Mesendoderm (in vitro differentiated cells): ENCODE measurements around the gene CA5B.

ENCODE experiments used
- DNase-seq: peaks from one replicate; pipeline ENCODE4 v3.0.0; 2013
- H2AK5ac ChIP-seq: 2 replicates; pipeline ENCODE4 v1.6.1; 2013; ENCODE audit warnings: low read length, inconsistent platforms
- H2BK120ac ChIP-seq: 2 replicates; pipeline ENCODE4 v1.6.1; 2013; ENCODE audit warnings: low read depth, mild to moderate bottlenecking, low read length, moderate library complexity, mixed read lengths
- H2BK15ac ChIP-seq: replicated peaks from 2 replicates; pipeline ENCODE4 v1.6.1; 2013; ENCODE audit warnings: low read depth, mild to moderate bottlenecking, moderate library complexity
- H2BK5ac ChIP-seq: 2 replicates; pipeline ENCODE4 v1.6.1; 2013; ENCODE audit warnings: low read length, inconsistent platforms
- H3K18ac ChIP-seq: 2 replicates; pipeline ENCODE4 v1.6.1; 2013; ENCODE audit warnings: mild to moderate bottlenecking, low read length, mixed read lengths
- H3K23ac ChIP-seq: one replicate; pipeline ENCODE4 v1.6.1; 2013; ENCODE audit warnings: low read length
- H3K27ac ChIP-seq: 2 replicates; pipeline ENCODE4 v1.5.1; 2013; ENCODE audit warnings: low read depth, mild to moderate bottlenecking, inconsistent platforms, low read length, moderate library complexity
- H3K27me3 ChIP-seq: 2 replicates; pipeline ENCODE4 v1.6.1; 2013; ENCODE audit warnings: low read length, control low read depth, mild to moderate bottlenecking, inconsistent platforms; ENCODE audit not compliant: insufficient read depth, poor library complexity
- H3K36me3 ChIP-seq: 2 replicates; pipeline ENCODE4 v1.6.1; 2013; ENCODE audit warnings: low read length, inconsistent platforms; ENCODE audit not compliant: control insufficient read depth, insufficient read depth
- H3K4ac ChIP-seq: one replicate; pipeline ENCODE4 v1.6.1; 2013; ENCODE audit warnings: low read depth, mild to moderate bottlenecking, low read length, moderate library complexity
- H3K4me1 ChIP-seq: 2 replicates; pipeline ENCODE4 v1.6.1; 2013; ENCODE audit warnings: low read depth, low read length, inconsistent platforms; ENCODE audit not compliant: control insufficient read depth
- H3K4me2 ChIP-seq: 2 replicates; pipeline ENCODE4 v1.6.1; 2013; ENCODE audit warnings: low read length
- H3K4me3 ChIP-seq: 2 replicates; pipeline ENCODE4 v1.5.1; 2013; ENCODE audit warnings: mild to moderate bottlenecking, low read length
- H3K56ac ChIP-seq: one replicate; pipeline ENCODE4 v1.6.1; 2013; ENCODE audit warnings: low read length
- H3K79me1 ChIP-seq: 2 replicates; pipeline ENCODE4 v1.6.1; 2013; ENCODE audit warnings: low read length, inconsistent platforms
- H3K79me2 ChIP-seq: 2 replicates; pipeline ENCODE4 v1.6.1; 2013; ENCODE audit warnings: mild to moderate bottlenecking, low read length; ENCODE audit not compliant: control insufficient read depth, insufficient read depth
- H3K9ac ChIP-seq: 2 replicates; pipeline ENCODE4 v1.6.1; 2013; ENCODE audit warnings: low read length, inconsistent platforms
- H4K5ac ChIP-seq: one replicate; pipeline ENCODE4 v1.6.1; 2013; ENCODE audit warnings: low read length
- H4K8ac ChIP-seq: one replicate; pipeline ENCODE4 v1.6.1; 2013; ENCODE audit warnings: low read depth, mild to moderate bottlenecking, control low read depth, low read length, moderate library complexity
- WGBS: extraction: QIAGEN DNeasy Blood & Tissue Kit; methylation state at CpG from one replicate; pipeline ENCODE4 v1.1.7; 2013; ENCODE audit warnings: low lambda C conversion rate, missing lambda C conversion rate; ENCODE audit not compliant: insufficient coverage; ENCODE audit errors: extremely low coverage; 5-methylcytosine and 5-hydroxymethylcytosine counted together

CA5B gene

GRCh38 chrX:15786915-15787314 is 48.8 kb downstream of the CA5B start:
- no peak overlapping the region for H3K4me3 ChIP-seq
- DNase-seq: no peak
- WGBS: no CpG with 5 or more reads among the region's 3 CpGs
- H3K27me3 ChIP-seq: no peaks in the 10 kb centered on the region
- no peaks in the 10 kb centered on the region for H3K4me1 ChIP-seq
- no peak overlapping the region for H3K56ac ChIP-seq
- no peak overlapping the region for H2BK120ac ChIP-seq
- H3K4me2 ChIP-seq: no peak overlapping the region
- H2AK5ac ChIP-seq: no peak overlapping the region
- no peak overlapping the region for H3K23ac ChIP-seq
- no peaks in the 10 kb centered on the region for H3K36me3 ChIP-seq
- H3K9ac ChIP-seq: no peak overlapping the region
- H3K18ac ChIP-seq: no peak overlapping the region
- H3K4ac ChIP-seq: no peak overlapping the region
- no peak overlapping the region for H2BK15ac ChIP-seq
- H3K27ac ChIP-seq: no peak overlapping the region
- no peaks in the 10 kb centered on the region for H3K79me1 ChIP-seq
- H3K79me2 ChIP-seq: no peaks in the 10 kb centered on the region
- no peak overlapping the region for H4K5ac ChIP-seq
- H4K8ac ChIP-seq: no peak overlapping the region
- no peak overlapping the region for H2BK5ac ChIP-seq

- peak within 1 kb of the TSS; percentile 70 for H3K4me2 ChIP-seq
- no peak within 1 kb of the TSS for H4K8ac ChIP-seq
- no CpG with 5 or more reads among the region's 55 CpGs for WGBS
- H3K79me2 ChIP-seq: no peaks in the 10 kb centered on the region
- no peak within 1 kb of the TSS for H2BK5ac ChIP-seq
- no peak within 1 kb of the TSS for H3K4ac ChIP-seq
- peak within 1 kb of the TSS; percentile 86 for H3K4me3 ChIP-seq
- H3K36me3 ChIP-seq: no peaks in the 10 kb centered on the region
- H2BK15ac ChIP-seq: no peak within 1 kb of the TSS
- peak within 1 kb of the TSS; percentile 86 for H3K9ac ChIP-seq
- no peak within 1 kb of the TSS for H2AK5ac ChIP-seq
- no peaks in the 10 kb centered on the region for H3K79me1 ChIP-seq
- no peak within 1 kb of the TSS for H2BK120ac ChIP-seq
- no peaks in the 10 kb centered on the region for H3K27me3 ChIP-seq
- peak within 1 kb of the TSS; percentile 69 for H3K18ac ChIP-seq
- H4K5ac ChIP-seq: no peak within 1 kb of the TSS
- DNase-seq: peak; percentile 83
- H3K56ac ChIP-seq: peak within 1 kb of the TSS; percentile 90
- H3K23ac ChIP-seq: no peak within 1 kb of the TSS
- H3K4me1 ChIP-seq: no peaks in the 10 kb centered on the region
- H3K27ac ChIP-seq: peak within 1 kb of the TSS; percentile 68
These were observed 52.1 kb downstream of the CA5B start, which contains the start of gene ZRSR2 for GRCh38 chrX:15789979-15790768. Gene ZRSR2 (plus strand): TSS chrX:15790484. CDS start chrX:15790496, 12 bp downstream.

GRCh38 chrX:15790769-15791290 is 52.8 kb downstream of the CA5B start:
- no peak for DNase-seq
- Histone ChIP-seq H3K27me3 (no peaks in the 10 kb centered on the region), H3K4me2 (peak overlapping the region; percentile 19), H3K4me3 (peak overlapping the region; percentile 86), H4K8ac (no peak overlapping the region), H3K18ac (no peak overlapping the region), H3K4ac (no peak overlapping the region), H3K79me2 (no peaks in the 10 kb centered on the region), H3K23ac (no peak overlapping the region), H3K9ac (peak overlapping the region; percentile 81), H3K79me1 (no peaks in the 10 kb centered on the region), H3K36me3 (no peaks in the 10 kb centered on the region), H4K5ac (no peak overlapping the region), H3K27ac (no peak overlapping the region), H2AK5ac (no peak overlapping the region), H2BK120ac (no peak overlapping the region), H3K4me1 (no peaks in the 10 kb centered on the region), H2BK15ac (no peak overlapping the region), H3K56ac (peak overlapping the region; percentile 84), H2BK5ac (no peak overlapping the region)
- WGBS: no CpG with 5 or more reads among the region's 15 CpGs

- Histone ChIP-seq H3K36me3 (no peaks in the 10 kb centered on the region), H3K23ac (no peak overlapping the region), H3K18ac (no peak overlapping the region), H2BK15ac (no peak overlapping the region), H3K27me3 (no peaks in the 10 kb centered on the region), H3K4me3 (no peak overlapping the region), H3K79me1 (no peaks in the 10 kb centered on the region), H4K5ac (no peak overlapping the region), H2AK5ac (no peak overlapping the region), H2BK120ac (no peak overlapping the region), H3K9ac (no peak overlapping the region), H4K8ac (no peak overlapping the region), H3K56ac (no peak overlapping the region), H3K27ac (no peak overlapping the region), H2BK5ac (no peak overlapping the region), H3K79me2 (no peaks in the 10 kb centered on the region), H3K4me1 (no peaks in the 10 kb centered on the region), H3K4me2 (no peak overlapping the region), H3K4ac (no peak overlapping the region)
- WGBS: no CpG with 5 or more reads among the region's 4 CpGs
- no peak for DNase-seq
These were observed 59.6 kb downstream of the CA5B start for GRCh38 chrX:15797707-15798106.

- H3K79me2 ChIP-seq: no peaks in the 10 kb centered on the region
- no peaks in the 10 kb centered on the region for H3K4me1 ChIP-seq
- H3K4ac ChIP-seq: no peak overlapping the region
- no peak overlapping the region for H3K18ac ChIP-seq
- no peak overlapping the region for H2BK15ac ChIP-seq
- no peak overlapping the region for H3K23ac ChIP-seq
- H2AK5ac ChIP-seq: no peak overlapping the region
- H4K8ac ChIP-seq: no peak overlapping the region
- H3K79me1 ChIP-seq: no peaks in the 10 kb centered on the region
- H3K4me2 ChIP-seq: no peak overlapping the region
- no peak overlapping the region for H2BK5ac ChIP-seq
- H3K27me3 ChIP-seq: no peaks in the 10 kb centered on the region
- peaks cover 1% of the 10 kb centered on the region for H3K36me3 ChIP-seq
- no peak for DNase-seq
- no peak overlapping the region for H3K4me3 ChIP-seq
- H3K56ac ChIP-seq: no peak overlapping the region
- H4K5ac ChIP-seq: no peak overlapping the region
- no peak overlapping the region for H3K27ac ChIP-seq
- H3K9ac ChIP-seq: no peak overlapping the region
- H2BK120ac ChIP-seq: no peak overlapping the region
These were observed 66.5 kb downstream of the CA5B start for GRCh38 chrX:15804563-15804962.
